Loucy (cell line): Measurements from ENCODE around the gene PEAK1.

ENCODE experiments used
- EZH2phosphoT487 ChIP-seq: fragments of 200-600 bp; IDR thresholded peaks from 2 replicates; pipeline ENCODE4 v1.6.1; 2018; ENCODE audit warnings: antibody characterized with exemption, mild to moderate bottlenecking, moderate library complexity, borderline replicate concordance
- TF ChIP-seq, protein P1 (sequence below): fragments of 200-600 bp; sonication (generic); conservative IDR thresholded peaks from 2 replicates; pipeline ENCODE4 v1.5.1; 2014; ENCODE audit warnings: mild to moderate bottlenecking, antibody characterized with exemption, low read length

GRCh38 chr15:77112838-77113504 lies 306.9 kb downstream of the PEAK1 start:
- TF ChIP-seq, protein P1, sequence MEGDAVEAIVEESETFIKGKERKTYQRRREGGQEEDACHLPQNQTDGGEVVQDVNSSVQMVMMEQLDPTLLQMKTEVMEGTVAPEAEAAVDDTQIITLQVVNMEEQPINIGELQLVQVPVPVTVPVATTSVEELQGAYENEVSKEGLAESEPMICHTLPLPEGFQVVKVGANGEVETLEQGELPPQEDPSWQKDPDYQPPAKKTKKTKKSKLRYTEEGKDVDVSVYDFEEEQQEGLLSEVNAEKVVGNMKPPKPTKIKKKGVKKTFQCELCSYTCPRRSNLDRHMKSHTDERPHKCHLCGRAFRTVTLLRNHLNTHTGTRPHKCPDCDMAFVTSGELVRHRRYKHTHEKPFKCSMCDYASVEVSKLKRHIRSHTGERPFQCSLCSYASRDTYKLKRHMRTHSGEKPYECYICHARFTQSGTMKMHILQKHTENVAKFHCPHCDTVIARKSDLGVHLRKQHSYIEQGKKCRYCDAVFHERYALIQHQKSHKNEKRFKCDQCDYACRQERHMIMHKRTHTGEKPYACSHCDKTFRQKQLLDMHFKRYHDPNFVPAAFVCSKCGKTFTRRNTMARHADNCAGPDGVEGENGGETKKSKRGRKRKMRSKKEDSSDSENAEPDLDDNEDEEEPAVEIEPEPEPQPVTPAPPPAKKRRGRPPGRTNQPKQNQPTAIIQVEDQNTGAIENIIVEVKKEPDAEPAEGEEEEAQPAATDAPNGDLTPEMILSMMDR: peak; percentile 32
- TF ChIP-seq EZH2phosphoT487: no peak
